Keratinocyte (primary cell): ENCODE measurements around the gene FARP1. TPM values are rescaled to one million over a fixed set of nuclear protein-coding genes. Genes with fewer than 3 reads are reported as not detected.

Experiments used
- DNase-seq: peaks from one replicate; pipeline ENCODE4 v3.0.0-alpha.2; 2011; ENCODE audit warnings: low read depth, missing footprints, low spot score
- FAIRE-seq: peaks from 2 replicates; lab custom pipeline; 2011; peaks lifted over from hg19 to GRCh38; lab: Jason Lieb, UNC
- H2AFZ ChIP-seq: 2 replicates; pipeline ENCODE4 v1.6.0; 2012; ENCODE audit warnings: low read length, control low read depth, inconsistent platforms; ENCODE audit not compliant: control insufficient read depth
- H3K27ac ChIP-seq: 2 replicates; pipeline ENCODE4 v1.5.1; 2011; ENCODE audit warnings: low read length; ENCODE audit not compliant: control insufficient read depth, insufficient read depth
- H3K27me3 ChIP-seq: 3 replicates; pipeline ENCODE4 v1.6.0; 2011; ENCODE audit warnings: low read length; ENCODE audit not compliant: control insufficient read depth, insufficient read depth; ENCODE audit errors: extremely low read depth
- H3K36me3 ChIP-seq, 2 experiments: 2 replicates in 1 of 2; 3 replicates in 1 of 2; pipeline ENCODE4 v1.5.1; 2011; ENCODE audit warnings: low read length in 2 of 2, mild to moderate bottlenecking in 1 of 2; ENCODE audit not compliant: control insufficient read depth in 2 of 2, insufficient read depth in 2 of 2; ENCODE audit errors: extremely low read depth in 1 of 2
- H3K4me1 ChIP-seq: 3 replicates; pipeline ENCODE4 v1.5.1; 2011; ENCODE audit warnings: low read length; ENCODE audit not compliant: control insufficient read depth, insufficient read depth; ENCODE audit errors: extremely low read depth
- H3K4me2 ChIP-seq: 3 replicates; pipeline ENCODE4 v1.6.0; 2011; ENCODE audit warnings: low read depth, low read length; ENCODE audit not compliant: control insufficient read depth, insufficient read depth; ENCODE audit errors: extremely low read depth
- H3K4me3 ChIP-seq, 3 experiments: fragments of 200-600 bp in 1 of 3; sonication (generic) in 1 of 3; 2 replicates in 2 of 3; 3 replicates in 1 of 3; pipeline ENCODE4 v1.5.1; 2011 to 2016; ENCODE audit warnings: low read length in 3 of 3, mild to moderate bottlenecking in 3 of 3, control low read depth in 2 of 3, inconsistent platforms in 1 of 3, low read depth in 1 of 3, mixed read lengths in 1 of 3, mixed run types in 1 of 3, moderate library complexity in 1 of 3; ENCODE audit not compliant: control insufficient read depth in 2 of 3, insufficient read depth in 2 of 3; ENCODE audit errors: extremely low read depth in 1 of 3
- H3K79me2 ChIP-seq: 2 replicates; pipeline ENCODE4 v1.6.0; 2012; ENCODE audit warnings: low read length; ENCODE audit not compliant: control insufficient read depth, insufficient read depth
- H3K9ac ChIP-seq: 3 replicates; pipeline ENCODE4 v1.6.0; 2011; ENCODE audit warnings: low read length; ENCODE audit not compliant: control insufficient read depth, insufficient read depth; ENCODE audit errors: extremely low read depth
- H3K9me1 ChIP-seq: 3 replicates; pipeline ENCODE4 v1.6.0; 2011; ENCODE audit warnings: low read length; ENCODE audit not compliant: control insufficient read depth, insufficient read depth; ENCODE audit errors: extremely low read depth
- H3K9me3 ChIP-seq: 2 replicates; pipeline ENCODE4 v1.5.1; 2012; ENCODE audit warnings: low read depth, low read length; ENCODE audit not compliant: control insufficient read depth
- H4K20me1 ChIP-seq: 3 replicates; pipeline ENCODE4 v1.6.0; 2011; ENCODE audit warnings: low read length; ENCODE audit not compliant: control insufficient read depth, insufficient read depth; ENCODE audit errors: extremely low read depth
- EZH2 ChIP-seq: IDR thresholded peaks from one replicate; pipeline ENCODE4 v1.6.1; 2012; ENCODE audit warnings: inconsistent platforms, mild to moderate bottlenecking, low read length, moderate library complexity
- dilution Hi-C: fragments of 300-500 bp; cut with MboI; formaldehyde crosslinking; loops from one replicate; pipeline ENCODE4 v1.7.0; 2020; ENCODE audit warnings: low sequenced_read_pairs; ENCODE audit not compliant: extremely low pct_ligation_motif_present
- polyA plus RNA-seq, 5 experiments: library from polyadenylated mRNA; depleted of rRNA in 3 of 5; stranded (reverse) in 3 of 5; stranded (forward) in 1 of 5; unstranded in 1 of 5; fragments of >200 nt; gene quantifications; 1 replicate in 1 of 5; 2 replicates in 3 of 5; 3 replicates in 1 of 5; pipeline versions ENCODE4 v1.2.1 to v1.2.3, GENCODE V29; 2011 to 2012; ENCODE audit warnings: missing spikeins in 2 of 5, low read depth in 1 of 5, low replicate concordance in 1 of 5
- TF ChIP-seq, protein P1 (sequence below), 3 experiments: IDR thresholded peaks in 1 of 3; conservative IDR thresholded peaks in 1 of 3; optimal IDR thresholded peaks in 1 of 3; 2 replicates in 2 of 3; 3 replicates in 1 of 3; pipeline versions ENCODE3 to v1.5.1; 2011; ENCODE audit warnings: low read length in 3 of 3, mild to moderate bottlenecking in 3 of 3, moderate library complexity in 2 of 3, control low read depth in 1 of 3, inconsistent platforms in 1 of 3; ENCODE audit not compliant: insufficient read depth in 2 of 3; ENCODE audit errors: extremely low read depth in 1 of 3

The FARP1 gene
- polyA plus RNA-seq, 1 donor (not counting 4 experiments of a cell fraction or from before 2014, with no cell fraction given) = 10.3 TPM

DNA sequence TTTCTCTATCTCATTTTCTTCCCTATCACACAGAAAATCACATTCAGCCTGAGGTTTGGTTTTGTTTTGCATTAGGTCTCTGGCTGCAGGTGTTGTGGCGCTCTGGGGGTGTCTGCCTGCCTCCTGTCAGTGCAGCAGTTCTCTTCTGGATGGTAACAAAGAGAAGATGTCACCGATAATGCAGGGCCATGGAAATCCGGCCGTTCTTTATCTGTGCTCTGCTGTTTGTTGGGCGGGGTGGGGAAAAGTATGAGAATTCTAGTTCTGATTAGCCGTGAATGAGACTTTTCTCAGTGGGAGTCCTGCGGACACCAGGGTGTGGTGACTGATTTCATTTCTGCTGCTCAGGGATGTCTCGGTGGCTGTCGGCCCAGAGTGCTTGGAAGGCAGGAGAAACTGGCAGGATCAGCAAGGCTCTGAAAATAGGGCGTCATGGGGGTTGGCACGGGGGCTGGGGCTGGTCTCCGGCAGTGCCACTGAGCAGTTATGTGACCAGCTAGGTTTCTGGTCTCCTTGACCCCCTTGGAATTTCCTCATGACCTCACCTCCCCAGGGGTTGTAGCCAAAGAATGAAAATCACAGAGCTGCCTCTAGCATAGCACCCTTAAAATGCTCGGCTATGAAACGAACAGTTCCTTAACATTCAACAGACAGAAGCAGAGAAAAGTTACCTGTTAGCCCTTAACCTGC lies 29.2 kb downstream of the FARP1 start:
- H3K27me3 ChIP-seq = no peaks in the 10 kb centered on the region
- no peak for DNase-seq
- H3K4me1 ChIP-seq = peaks cover 3% of the 10 kb centered on the region
- FAIRE-seq = no peak
- H3K9ac ChIP-seq = no peak overlapping the region
- dilution Hi-C loops = no loop called here
- H3K79me2 ChIP-seq = no peaks in the 10 kb centered on the region
- H2AFZ ChIP-seq = peak overlapping the region; percentile 46
- H3K27ac ChIP-seq = no peak overlapping the region
- TF ChIP-seq EZH2 = no peak
- TF ChIP-seq, protein P1, sequence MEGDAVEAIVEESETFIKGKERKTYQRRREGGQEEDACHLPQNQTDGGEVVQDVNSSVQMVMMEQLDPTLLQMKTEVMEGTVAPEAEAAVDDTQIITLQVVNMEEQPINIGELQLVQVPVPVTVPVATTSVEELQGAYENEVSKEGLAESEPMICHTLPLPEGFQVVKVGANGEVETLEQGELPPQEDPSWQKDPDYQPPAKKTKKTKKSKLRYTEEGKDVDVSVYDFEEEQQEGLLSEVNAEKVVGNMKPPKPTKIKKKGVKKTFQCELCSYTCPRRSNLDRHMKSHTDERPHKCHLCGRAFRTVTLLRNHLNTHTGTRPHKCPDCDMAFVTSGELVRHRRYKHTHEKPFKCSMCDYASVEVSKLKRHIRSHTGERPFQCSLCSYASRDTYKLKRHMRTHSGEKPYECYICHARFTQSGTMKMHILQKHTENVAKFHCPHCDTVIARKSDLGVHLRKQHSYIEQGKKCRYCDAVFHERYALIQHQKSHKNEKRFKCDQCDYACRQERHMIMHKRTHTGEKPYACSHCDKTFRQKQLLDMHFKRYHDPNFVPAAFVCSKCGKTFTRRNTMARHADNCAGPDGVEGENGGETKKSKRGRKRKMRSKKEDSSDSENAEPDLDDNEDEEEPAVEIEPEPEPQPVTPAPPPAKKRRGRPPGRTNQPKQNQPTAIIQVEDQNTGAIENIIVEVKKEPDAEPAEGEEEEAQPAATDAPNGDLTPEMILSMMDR (optimal IDR thresholded peaks at IDR 0.05 in 1 of 3, IDR thresholded peaks at IDR 0.05 in 1 of 3, conservative IDR thresholded peaks at IDR 0.05 in 1 of 3; ENCODE audit: extremely low read depth in 1 of 3, insufficient read depth in 2 of 3, low read length in 3 of 3) = no peak
- H3K4me2 ChIP-seq = peak overlapping the region; percentile 45
- H3K4me3 ChIP-seq = no peak overlapping the region
- H4K20me1 ChIP-seq = no peaks in the 10 kb centered on the region
- no peaks in the 10 kb centered on the region for H3K9me1 ChIP-seq
- H3K36me3 ChIP-seq = no peaks in the 10 kb centered on the region
- H3K9me3 ChIP-seq = no peaks in the 10 kb centered on the region

- no peaks in the 10 kb centered on the region for H3K79me2 ChIP-seq
- DNase-seq (no peak), FAIRE-seq (no peak)
- no peaks in the 10 kb centered on the region for H3K36me3 ChIP-seq
- peak overlapping the region; percentile 45 for H3K4me2 ChIP-seq
- no peak overlapping the region for H3K27ac ChIP-seq
- H3K4me3 ChIP-seq = no peak overlapping the region
- TF ChIP-seq EZH2 = no peak
- TF ChIP-seq, protein P1 (optimal IDR thresholded peaks at IDR 0.05 in 1 of 3, IDR thresholded peaks at IDR 0.05 in 1 of 3, conservative IDR thresholded peaks at IDR 0.05 in 1 of 3; ENCODE audit: extremely low read depth in 1 of 3, insufficient read depth in 2 of 3, low read length in 3 of 3) = no peak
- dilution Hi-C loops = no loop called here
- H3K9ac ChIP-seq = no peak overlapping the region
- H4K20me1 ChIP-seq = no peaks in the 10 kb centered on the region
- no peaks in the 10 kb centered on the region for H3K27me3 ChIP-seq
- no peaks in the 10 kb centered on the region for H3K9me3 ChIP-seq
- no peaks in the 10 kb centered on the region for H3K9me1 ChIP-seq
- H2AFZ ChIP-seq = peak overlapping the region; percentile 46
- H3K4me1 ChIP-seq = peaks cover 3% of the 10 kb centered on the region
Observed at GRCh38 chr13:98172590-98173422, 29.9 kb downstream of the FARP1 start.
